Endothelial cell of umbilical vein (primary cell): Measurements from ENCODE around the gene SRSF3. TPM values are rescaled to one million over a fixed set of nuclear protein-coding genes. Genes with fewer than 3 reads are reported as not detected.

Experiments used
- BruUV-seq: library from RNA; stranded (reverse); fragments of 400-500 nt; replicated peaks from 2 replicates; lab custom pipeline; 2021; lab: Mats Ljungman, UMichigan
- CTCF ChIA-PET: fragments of 300-600, 350-600 bp; sonication (Branson Sonifier 250); formaldehyde crosslinking; loops from one replicate; lab custom pipeline; 2021; ENCODE audit warnings: antibody characterized with exemption, inconsistent platforms; lab: Charles Lee
- POLR2A ChIA-PET: fragments of 300-600, 350-600 bp; sonication (Branson Sonifier 250); formaldehyde crosslinking; loops from one replicate; lab custom pipeline; 2021; ENCODE audit warnings: antibody characterized with exemption, inconsistent platforms; lab: Charles Lee
- DNase-seq: peaks from one replicate; pipeline ENCODE4 v3.0.0-alpha.2; 2011; ENCODE audit warnings: low read depth, low spot score
- FAIRE-seq: peaks from 2 replicates; lab custom pipeline; 2011; peaks lifted over from hg19 to GRCh38; lab: Jason Lieb, UNC
- H2AFZ ChIP-seq: 2 replicates; pipeline ENCODE4 v1.6.0; 2012; ENCODE audit warnings: low read depth, low read length, control low read depth, inconsistent platforms
- H3K27ac ChIP-seq: 2 replicates; pipeline ENCODE4 v1.5.1; 2011; ENCODE audit warnings: low read depth, mild to moderate bottlenecking, control low read depth, low read length, moderate library complexity; ENCODE audit not compliant: insufficient read depth
- H3K27me3 ChIP-seq, 2 experiments: 2 replicates each; pipeline versions ENCODE4 v1.6.0 to v1.6.1; 2011; ENCODE audit warnings: low read length in 2 of 2, mixed read lengths in 1 of 2; ENCODE audit not compliant: control insufficient read depth in 2 of 2, insufficient read depth in 2 of 2
- H3K36me3 ChIP-seq, 2 experiments: 2 replicates in 1 of 2; 3 replicates in 1 of 2; pipeline ENCODE4 v1.5.1; 2011; ENCODE audit warnings: low read length in 2 of 2, mild to moderate bottlenecking in 1 of 2, moderate library complexity in 1 of 2; ENCODE audit not compliant: control insufficient read depth in 2 of 2, insufficient read depth in 2 of 2; ENCODE audit errors: extremely low read depth in 1 of 2
- H3K4me1 ChIP-seq: 3 replicates; pipeline ENCODE4 v1.5.1; 2011; ENCODE audit warnings: mild to moderate bottlenecking, low read length; ENCODE audit not compliant: control insufficient read depth, insufficient read depth; ENCODE audit errors: extremely low read depth
- H3K4me2 ChIP-seq: 2 replicates; pipeline ENCODE4 v1.6.1; 2011; ENCODE audit warnings: low read length, control low read depth, mixed read lengths; ENCODE audit not compliant: insufficient read depth
- H3K4me3 ChIP-seq, 3 experiments: fragments of 200-600 bp in 1 of 3; sonication (generic), shearing (Covaris generic) in 1 of 3; replicated peaks in 1 of 3; 2 replicates each; pipeline ENCODE4 v1.5.1; 2011 to 2016; ENCODE audit warnings: control low read depth in 3 of 3, low read length in 3 of 3, mild to moderate bottlenecking in 2 of 3, inconsistent platforms in 1 of 3, low read depth in 1 of 3, moderate library complexity in 1 of 3; ENCODE audit not compliant: insufficient read depth in 1 of 3
- H3K79me2 ChIP-seq: 2 replicates; pipeline ENCODE4 v1.6.0; 2012; ENCODE audit warnings: low read length, inconsistent platforms; ENCODE audit not compliant: control insufficient read depth, insufficient read depth
- H3K9ac ChIP-seq: replicated peaks from 2 replicates; pipeline ENCODE3; 2011; ENCODE audit warnings: low read length, control low read depth; ENCODE audit not compliant: insufficient read depth; ENCODE audit errors: extremely low read depth
- H3K9me1 ChIP-seq: replicated peaks from 3 replicates; pipeline ENCODE4 v1.6.0; 2011; ENCODE audit warnings: mild to moderate bottlenecking, low read length; ENCODE audit not compliant: control insufficient read depth, insufficient read depth; ENCODE audit errors: extremely low read depth
- H3K9me3 ChIP-seq: replicated peaks from 2 replicates; pipeline ENCODE4 v1.5.1; 2012; ENCODE audit warnings: low read length, inconsistent platforms; ENCODE audit not compliant: control insufficient read depth, insufficient read depth
- H4K20me1 ChIP-seq: replicated peaks from 2 replicates; pipeline ENCODE3; 2011; ENCODE audit warnings: mild to moderate bottlenecking, low read length; ENCODE audit not compliant: control insufficient read depth, insufficient read depth; ENCODE audit errors: extremely low read depth
- CTCF ChIP-seq, 2 donors: IDR thresholded peaks; 1 replicate in 1 of 2; 2 replicates in 1 of 2; pipeline ENCODE4 v1.5.1; 2011; ENCODE audit warnings: low read length in 2 of 2, mild to moderate bottlenecking in 2 of 2, moderate library complexity in 2 of 2, control low read depth in 1 of 2, inconsistent platforms in 1 of 2, low read depth in 1 of 2; ENCODE audit not compliant: insufficient read depth in 1 of 2; ENCODE audit errors: extremely low read depth in 1 of 2
- EZH2 ChIP-seq: IDR thresholded peaks from 2 replicates; pipeline ENCODE4 v1.6.1; 2012; ENCODE audit warnings: borderline replicate concordance, low read depth, mild to moderate bottlenecking, moderate library complexity, low read length, inconsistent platforms; ENCODE audit not compliant: severe bottlenecking
- FOS ChIP-seq: IDR thresholded peaks from 2 replicates; pipeline ENCODE4 v1.6.1; 2011; ENCODE audit warnings: mild to moderate bottlenecking, low read length, moderate library complexity, borderline replicate concordance; ENCODE audit not compliant: insufficient read depth
- GATA2 ChIP-seq: IDR thresholded peaks from 2 replicates; pipeline ENCODE4 v1.7.0; 2011; ENCODE audit warnings: low read depth, mild to moderate bottlenecking, moderate library complexity, mixed read lengths, low read length; ENCODE audit not compliant: insufficient read length, insufficient read depth
- JUN ChIP-seq: IDR thresholded peaks from 2 replicates; pipeline ENCODE4 v1.6.1; 2011; ENCODE audit warnings: borderline replicate concordance, low read depth; ENCODE audit not compliant: insufficient read length, insufficient read depth
- MYC ChIP-seq: IDR thresholded peaks from one replicate; pipeline ENCODE4 v1.6.1; 2011; ENCODE audit warnings: mild to moderate bottlenecking, low read depth, low read length
- POLR2A ChIP-seq: IDR thresholded peaks from 2 replicates; pipeline ENCODE4 v1.6.1; 2012; ENCODE audit warnings: low read depth, mild to moderate bottlenecking, control low read depth, low read length
- POLR2AphosphoS5 ChIP-seq: IDR thresholded peaks from 2 replicates; pipeline ENCODE4 v1.6.1; 2012; ENCODE audit warnings: low read depth, mild to moderate bottlenecking, control low read depth, low read length, moderate library complexity; ENCODE audit not compliant: insufficient read depth
- dilution Hi-C: fragments of 300-500 bp; cut with MboI; formaldehyde crosslinking; loops from one replicate; pipeline ENCODE4 v1.15.0; 2019; ENCODE audit warnings: low sequenced_read_pairs; ENCODE audit not compliant: extremely low pct_ligation_motif_present
- intact Hi-C: fragments of 100-400 bp; cut with micrococcal nuclease; formaldehyde crosslinking; loops from one replicate; pipeline ENCODE4 v1.10.0; 2022
- polyA plus RNA-seq, 4 experiments: library from polyadenylated mRNA; depleted of rRNA in 3 of 4; stranded (reverse) in 3 of 4; unstranded in 1 of 4; fragments of >200 nt; gene quantifications; 2 replicates each; pipeline versions ENCODE4 v1.2.1 to v1.2.3, GENCODE V29; 2011 to 2012; ENCODE audit warnings: missing spikeins in 1 of 4
- total RNA-seq: library from RNA; stranded (reverse); gene quantifications from 2 replicates; pipeline ENCODE4 v1.2.3, GENCODE V29; 2021

The SRSF3 gene
- total and polyA plus RNA-seq, 2 donors (not counting 3 experiments of a cell fraction or from before 2014, with no cell fraction given), result 317 to 393 TPM

- H4K20me1 ChIP-seq, result no peaks in the 10 kb centered on the region
- H3K9me3 ChIP-seq, result no peaks in the 10 kb centered on the region
- H3K9me1 ChIP-seq, result no peaks in the 10 kb centered on the region
- H3K4me1 ChIP-seq, result no peaks in the 10 kb centered on the region
- DNase-seq, result no peak
- H3K36me3 ChIP-seq, result no peaks in the 10 kb centered on the region
- no TSS peak for BruUV-seq
- TF ChIP-seq MYC (no peak), CTCF (IDR thresholded peaks at IDR 0.05; ENCODE audit: extremely low read depth in 1 of 2, insufficient read depth in 1 of 2, low read depth in 1 of 2, low read length in 2 of 2) (no peak), GATA2 (no peak), POLR2A (no peak), JUN (no peak), FOS (no peak), EZH2 (no peak), POLR2AphosphoS5 (no peak)
- no peak overlapping the region for H3K4me2 ChIP-seq
- intact Hi-C loops (no loop called here), dilution Hi-C loops (no loop called here)
- no peaks in the 10 kb centered on the region for H3K27me3 ChIP-seq
- H3K27ac ChIP-seq, result no peak overlapping the region
- CTCF ChIA-PET, result interaction anchor here (0.6 to 1.1 kb wide), 2 partner anchors 24 to 40 kb away, joined by 3 to 5 read pairs; no protein-coding TSS in a partner anchor
- H2AFZ ChIP-seq, result no peak overlapping the region
- no peak overlapping the region for H3K4me3 ChIP-seq
- no peaks in the 10 kb centered on the region for H3K79me2 ChIP-seq
- POLR2A ChIA-PET, result no interaction called here
- no peak overlapping the region for H3K9ac ChIP-seq
- FAIRE-seq, result no peak
These were observed 19.5 kb upstream of the SRSF3 start for GRCh38 chr6:36574679-36575078.
